Activated B cell treated with CpG ODN at 0.5 μM for 24 hours (primary cell): ENCODE data around the gene CLEC3A. TPM values are rescaled to one million over a fixed set of nuclear protein-coding genes. Genes with fewer than 3 reads are reported as not detected.

ENCODE experiments used
- ATAC-seq: fragments of 200-7000 bp; cut with Tn5 transposase; one replicate; pipeline ENCODE4 v1.10.0; 2021; ENCODE audit warnings: low read depth, mild to moderate bottlenecking, moderate library complexity
- CTCF ChIA-PET: fragments of 350-600 bp; sonication (Branson Sonifier 250); formaldehyde crosslinking; loops from one replicate; lab custom pipeline; 2021; ENCODE audit warnings: antibody characterized with exemption; lab: Charles Lee
- POLR2A ChIA-PET: fragments of 350-600 bp; sonication (Branson Sonifier 250); formaldehyde crosslinking; loops from one replicate; lab custom pipeline; 2021; ENCODE audit warnings: antibody characterized with exemption; lab: Charles Lee
- DNase-seq: peaks from one replicate; pipeline ENCODE4 v3.0.0; 2022
- H3K27ac Mint-ChIP-seq: one replicate; pipeline ENCODE4 v1.8.0; 2020; ENCODE audit warnings: mixed read lengths
- H3K27me3 Mint-ChIP-seq: one replicate; pipeline ENCODE4 v1.8.0; 2021; ENCODE audit warnings: mixed read lengths
- H3K36me3 Mint-ChIP-seq: one replicate; pipeline ENCODE4 v1.8.0; 2021; ENCODE audit warnings: low read depth, mixed read lengths
- H3K4me1 Mint-ChIP-seq: one replicate; pipeline ENCODE4 v1.8.0; 2021; ENCODE audit warnings: mixed read lengths
- H3K4me3 Mint-ChIP-seq: one replicate; pipeline ENCODE4 v1.8.0; 2020; ENCODE audit warnings: mild to moderate bottlenecking, mixed read lengths
- H3K9me3 Mint-ChIP-seq: one replicate; pipeline ENCODE4 v1.8.0; 2020; ENCODE audit warnings: mixed read lengths
- CTCF ChIP-seq: fragments of 200-600 bp; IDR thresholded peaks from one replicate; pipeline ENCODE4 v1.8.0; 2022; ENCODE audit warnings: antibody characterized with exemption, mild to moderate bottlenecking
- intact Hi-C: fragments of 100-400 bp; cut with micrococcal nuclease; formaldehyde crosslinking; loops from one replicate; pipeline ENCODE4 v1.15.1; 2024
- total RNA-seq: library from RNA; stranded (reverse); gene quantifications from 2 replicates; pipeline ENCODE4 v1.2.3, GENCODE V29; 2022

CLEC3A gene
- total RNA-seq, 1 donor from 2014 or later = not detected

DNA sequence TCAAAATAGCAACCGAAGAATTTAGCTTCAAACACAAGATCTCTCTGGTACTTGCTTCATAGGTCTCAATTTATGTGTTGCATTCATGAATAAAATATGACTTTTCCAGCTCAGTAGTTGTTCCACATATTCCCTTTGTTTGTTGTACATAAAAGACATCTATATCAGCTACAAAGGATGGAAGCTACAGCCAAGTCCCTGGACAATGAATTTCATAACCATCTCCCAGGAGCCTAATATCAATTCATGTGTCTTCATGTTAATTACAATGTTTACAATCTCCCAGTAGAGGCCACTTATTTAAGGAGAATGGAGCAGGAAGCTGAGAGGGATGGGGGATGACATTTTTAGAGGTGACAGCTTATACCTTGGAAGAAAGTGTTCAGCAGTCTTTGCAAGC lies 3.3 kb downstream of the CLEC3A start:
- ATAC-seq (no peak), DNase-seq (no peak)
- H3K27me3 Mint-ChIP-seq = peaks cover 5% of the 10 kb centered on the region
- H3K36me3 Mint-ChIP-seq = no peaks in the 10 kb centered on the region
- no peak overlapping the region for H3K4me3 Mint-ChIP-seq
- intact Hi-C loops = no loop called here
- no peak overlapping the region for H3K27ac Mint-ChIP-seq
- no peak for TF ChIP-seq CTCF
- H3K4me1 Mint-ChIP-seq = no peaks in the 10 kb centered on the region
- CTCF ChIA-PET = interaction anchor here (2.4 kb wide), 1 partner anchor 23 kb away, joined by 8 read pairs; no protein-coding TSS in a partner anchor
- no peaks in the 10 kb centered on the region for H3K9me3 Mint-ChIP-seq
- POLR2A ChIA-PET = no interaction called here

GRCh38 chr16:78028018-78028417 lies 5.7 kb downstream of the CLEC3A start:
- H3K4me1 Mint-ChIP-seq = no peaks in the 10 kb centered on the region

GRCh38 chr16:78034530-78034929 lies 12.2 kb downstream of the CLEC3A start:
- intact Hi-C loops = no loop called here
- Mint-ChIP-seq H3K4me1 (no peaks in the 10 kb centered on the region), H3K36me3 (no peaks in the 10 kb centered on the region), H3K9me3 (no peaks in the 10 kb centered on the region), H3K4me3 (no peak overlapping the region), H3K27ac (no peak overlapping the region), H3K27me3 (peaks cover 5% of the 10 kb centered on the region)
- POLR2A ChIA-PET = no interaction called here
- ATAC-seq (no peak), DNase-seq (no peak)
- CTCF ChIA-PET = no interaction called here
- no peak for TF ChIP-seq CTCF

More at GRCh38 chr16:78028018-78028417, 5.7 kb downstream of the CLEC3A start:
- no peak for TF ChIP-seq CTCF
- ATAC-seq (no peak), DNase-seq (no peak)
- POLR2A ChIA-PET = no interaction called here
- Mint-ChIP-seq H3K9me3 (no peaks in the 10 kb centered on the region), H3K4me3 (no peak overlapping the region), H3K36me3 (no peaks in the 10 kb centered on the region), H3K27ac (no peak overlapping the region), H3K27me3 (peaks cover 7% of the 10 kb centered on the region)
- intact Hi-C loops = no loop called here
- CTCF ChIA-PET = no interaction called here

DNA sequence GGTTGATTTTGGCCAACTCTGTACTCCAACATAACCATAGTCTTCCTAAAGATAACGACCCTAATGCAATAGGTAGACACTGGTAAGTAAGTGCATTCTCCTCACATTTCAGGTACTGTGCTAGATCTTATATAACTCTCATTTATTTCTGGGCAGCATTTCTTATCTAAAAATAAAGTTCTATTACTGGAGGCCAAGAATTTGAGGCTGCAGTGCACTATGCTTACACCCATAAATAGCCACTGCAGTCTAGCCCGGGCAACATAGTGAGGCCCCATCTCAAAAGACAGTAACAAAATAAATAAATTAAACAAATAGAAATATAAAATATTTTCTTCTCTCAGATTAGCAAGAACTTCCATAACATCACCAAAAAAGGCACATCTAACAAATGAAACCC lies 12.7 kb downstream of the CLEC3A start:
- no peaks in the 10 kb centered on the region for H3K9me3 Mint-ChIP-seq
- ATAC-seq (no peak), DNase-seq (no peak)
- TF ChIP-seq CTCF = no peak
- H3K27ac Mint-ChIP-seq = no peak overlapping the region
- intact Hi-C loops = no loop called here
- ChIA-PET POLR2A (no interaction called here), CTCF (no interaction called here)
- H3K4me1 Mint-ChIP-seq = no peaks in the 10 kb centered on the region
- no peak overlapping the region for H3K4me3 Mint-ChIP-seq
- no peaks in the 10 kb centered on the region for H3K36me3 Mint-ChIP-seq
- H3K27me3 Mint-ChIP-seq = peaks cover 5% of the 10 kb centered on the region

DNA sequence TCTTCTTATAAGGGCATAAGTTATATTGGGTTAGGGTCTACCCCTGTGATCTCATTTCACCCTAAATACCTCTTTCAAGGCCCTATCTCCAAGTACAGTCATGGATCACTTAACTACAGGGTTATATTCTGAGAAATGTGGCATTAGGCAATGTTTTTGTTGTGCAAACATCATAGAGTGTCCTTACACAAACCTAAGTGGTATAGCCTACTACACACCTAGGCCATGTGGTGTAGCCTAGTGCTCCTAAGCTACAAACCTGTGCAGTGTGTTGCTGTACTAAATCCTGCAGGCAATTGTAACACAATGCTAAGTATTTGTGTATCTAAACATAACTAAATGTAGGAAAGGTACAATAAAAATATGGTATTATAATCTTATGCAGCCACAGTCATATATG lies 18.0 kb downstream of the CLEC3A start:
- ATAC-seq (no peak), DNase-seq (no peak)
- no peak overlapping the region for H3K4me3 Mint-ChIP-seq
- TF ChIP-seq CTCF = no peak
- H3K9me3 Mint-ChIP-seq = no peaks in the 10 kb centered on the region
- POLR2A ChIA-PET = no interaction called here
- H3K27me3 Mint-ChIP-seq = peaks cover 6% of the 10 kb centered on the region
- H3K4me1 Mint-ChIP-seq = no peaks in the 10 kb centered on the region
- CTCF ChIA-PET = no interaction called here
- intact Hi-C loops = no loop called here
- no peak overlapping the region for H3K27ac Mint-ChIP-seq
- no peaks in the 10 kb centered on the region for H3K36me3 Mint-ChIP-seq
